Right forelimb (tissue), 1 donor: Measurements from ENCODE around the gene SDK1.

Source experiments
- DNase-seq: peaks from one replicate; pipeline ENCODE4 v3.0.0-alpha.2; 2018

The SDK1 gene

DNA sequence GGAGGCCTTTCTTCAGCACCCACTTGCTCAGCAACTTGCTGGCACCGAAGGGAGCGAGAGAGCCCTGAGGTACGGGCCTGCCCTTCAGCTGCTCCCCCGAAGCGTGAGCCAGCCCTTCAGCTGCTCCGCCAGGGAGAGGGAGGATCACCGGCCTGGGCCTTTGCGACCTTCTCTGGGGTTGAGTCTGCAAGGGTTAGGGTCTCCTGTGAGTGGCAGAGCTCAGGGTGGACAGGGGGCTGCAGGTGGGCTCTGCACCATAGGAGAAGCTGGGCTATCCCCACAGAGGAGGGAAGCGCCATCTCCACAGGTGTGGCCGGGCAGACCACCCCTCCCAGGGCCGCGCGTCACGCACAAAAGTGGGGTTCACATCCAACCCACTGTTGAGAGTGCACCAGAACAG, 890.5 kb downstream of the SDK1 start:
- DNase-seq: no peak

DNA sequence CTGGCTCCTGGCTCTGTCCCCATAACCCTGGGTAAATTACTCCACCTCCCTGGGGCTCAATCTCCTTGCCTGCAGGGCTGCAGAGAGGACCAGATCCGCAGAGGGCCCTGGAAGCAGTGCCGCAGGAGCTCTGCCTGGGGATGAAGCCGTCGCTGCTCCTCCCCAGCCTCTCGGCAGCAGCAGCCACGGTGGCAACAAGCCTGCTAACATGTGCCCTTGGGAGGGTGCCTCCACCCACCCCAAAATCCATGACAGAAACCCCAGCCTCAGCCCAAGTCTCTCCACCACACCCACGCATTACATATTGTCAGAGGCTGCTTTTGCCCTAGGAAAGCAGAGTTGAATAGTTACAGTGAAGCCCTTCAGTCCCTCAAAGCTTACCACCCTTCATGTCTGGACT, 894.6 kb downstream of the SDK1 start:
- no peak for DNase-seq

DNA sequence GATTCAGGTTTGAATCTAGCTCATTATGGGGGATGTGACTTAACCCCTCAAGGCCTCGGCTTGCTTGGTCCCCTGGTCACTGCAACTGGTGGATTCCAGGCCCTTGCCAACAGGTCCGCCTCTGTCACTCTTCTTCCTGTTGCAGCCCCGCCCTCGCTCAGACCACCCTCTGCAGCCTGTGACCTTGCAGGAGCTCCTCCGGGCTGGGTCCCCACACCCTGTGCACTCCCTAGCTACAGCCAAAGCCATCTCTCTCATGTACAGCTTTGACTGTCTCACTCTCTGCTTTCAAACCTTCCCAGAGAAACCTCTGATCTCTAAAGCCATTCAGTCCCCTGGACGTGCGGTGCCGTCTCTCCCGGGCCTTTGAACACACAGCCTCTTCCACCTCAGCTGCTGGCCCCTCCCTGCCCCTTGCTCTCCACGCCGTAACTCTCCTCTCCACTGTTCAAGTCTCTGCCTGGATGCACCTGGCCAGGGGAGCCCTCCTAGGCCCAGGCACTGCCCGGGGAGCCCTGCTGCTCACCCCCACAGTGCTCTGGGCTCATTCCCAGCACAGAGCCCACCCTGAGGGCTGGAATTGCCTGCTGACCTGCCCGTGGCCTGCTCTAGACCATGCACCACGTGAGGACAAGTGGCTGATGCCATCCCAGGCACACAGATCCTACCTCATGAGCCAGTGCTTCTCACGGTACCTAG, 895.2 kb downstream of the SDK1 start:
- no peak for DNase-seq

DNA sequence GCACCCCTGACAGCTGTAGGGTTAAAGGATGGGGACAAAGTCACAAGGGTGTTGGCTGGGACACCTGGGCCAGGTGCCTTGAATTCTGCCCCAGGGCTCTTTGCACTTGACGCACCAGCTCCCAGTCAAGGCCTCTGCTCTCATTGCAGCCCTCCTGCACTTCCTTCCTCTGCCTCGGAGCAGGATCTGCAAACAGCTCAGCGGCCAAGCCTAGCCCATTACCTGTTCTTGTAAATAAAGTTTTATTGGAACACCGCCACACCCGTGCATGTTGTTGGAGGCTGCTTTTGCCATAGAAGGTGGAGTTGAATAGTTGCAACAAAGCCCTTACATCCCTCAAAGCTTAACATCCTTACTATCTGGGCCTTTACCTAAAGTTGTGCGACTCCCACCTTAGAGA, 897.2 kb downstream of the SDK1 start:
- no peak for DNase-seq

DNA sequence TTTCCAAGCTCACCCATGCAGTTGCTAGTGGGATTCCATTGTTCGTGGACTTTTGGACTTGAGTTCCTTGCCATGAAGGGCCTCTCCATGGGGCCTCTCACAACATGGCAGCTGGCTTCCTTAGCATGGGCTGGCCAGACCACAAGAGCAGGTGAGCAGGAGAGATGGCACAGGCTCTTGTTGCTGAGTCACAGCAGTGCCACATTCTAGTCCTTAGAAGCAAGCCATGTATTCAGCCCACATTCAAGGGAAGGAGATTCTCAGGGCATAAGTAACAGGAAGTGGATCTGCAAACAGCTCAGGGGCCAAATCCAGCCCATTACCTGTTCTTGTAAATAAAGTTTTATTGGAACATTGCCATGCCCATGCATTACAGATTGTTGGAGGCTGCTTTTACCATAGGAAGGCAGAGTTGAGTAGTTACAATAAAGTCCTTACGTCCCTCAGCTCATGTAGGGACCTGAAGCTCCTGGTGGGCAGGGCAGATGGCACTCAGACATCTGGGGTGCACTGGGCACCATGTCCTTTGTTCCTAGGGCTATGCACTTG, 899.6 kb downstream of the SDK1 start:
- DNase-seq: no peak

DNA sequence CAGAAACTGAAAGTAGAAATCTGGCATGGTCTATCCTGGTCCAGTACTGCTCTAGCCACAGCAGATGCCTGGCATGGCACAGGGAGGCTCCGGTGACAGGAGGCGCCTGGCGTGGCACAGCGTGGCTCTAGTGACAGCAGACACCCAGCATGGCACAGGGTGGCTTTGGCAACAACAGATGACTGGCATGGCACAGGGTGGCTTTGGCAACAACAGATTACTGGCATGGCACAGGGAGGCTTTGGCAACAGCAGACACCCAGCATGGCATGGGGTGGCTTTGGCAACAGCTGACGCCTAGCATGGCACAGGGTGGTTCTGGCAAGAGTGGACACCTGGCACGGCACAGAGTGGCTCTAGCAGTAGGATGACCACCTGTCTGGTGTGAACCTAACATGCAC, 900.5 kb downstream of the SDK1 start:
- DNase-seq: no peak

DNA sequence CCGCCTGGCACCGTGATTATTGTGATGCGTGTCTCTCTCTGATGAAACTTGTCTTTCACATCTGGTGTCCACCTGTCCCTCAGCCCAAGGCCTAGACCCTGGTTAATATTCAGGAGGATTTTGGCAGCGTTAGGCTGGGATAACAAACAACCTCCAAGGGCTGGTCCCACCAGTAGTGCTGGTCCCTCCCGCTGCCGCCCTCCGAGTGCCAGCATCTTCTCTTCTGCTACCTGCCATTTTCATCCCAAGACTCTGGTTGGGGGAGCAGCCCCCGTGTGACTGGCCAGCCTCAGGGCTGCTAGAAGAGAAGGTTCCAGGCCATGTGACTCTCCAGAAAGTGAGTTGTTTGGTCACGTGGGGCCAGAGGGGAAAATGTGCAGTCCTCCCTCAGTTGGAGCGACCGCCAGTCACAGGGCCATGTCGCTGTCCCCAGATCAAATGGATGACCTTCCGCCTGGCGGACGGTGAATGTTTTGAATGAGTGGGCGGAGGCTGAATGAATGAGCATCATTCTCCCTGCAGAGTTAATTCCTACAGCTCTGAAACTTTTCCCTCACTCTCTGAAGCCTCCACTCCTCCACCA, 901.2 kb downstream of the SDK1 start:
- DNase-seq: no peak

DNA sequence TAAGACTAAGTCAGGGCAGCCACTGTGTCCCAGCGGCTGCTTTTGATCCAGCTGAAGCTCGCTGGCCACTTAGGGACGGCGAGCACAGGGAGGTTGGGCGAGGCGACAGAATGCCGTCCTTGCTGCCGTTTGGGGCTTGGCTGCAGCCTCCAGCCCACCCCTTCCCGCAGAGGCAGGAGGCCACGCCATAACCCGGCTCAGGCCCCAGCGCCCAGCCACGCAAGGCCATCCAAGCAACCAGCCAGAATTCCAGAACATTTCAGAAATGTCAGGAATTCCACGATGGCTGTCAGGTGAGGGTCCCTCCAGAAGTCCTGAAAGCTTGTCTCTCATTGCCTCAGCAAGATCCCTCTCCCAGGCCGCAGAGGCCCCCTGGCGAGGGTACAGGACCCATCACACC, 901.9 kb downstream of the SDK1 start:
- DNase-seq: no peak

DNA sequence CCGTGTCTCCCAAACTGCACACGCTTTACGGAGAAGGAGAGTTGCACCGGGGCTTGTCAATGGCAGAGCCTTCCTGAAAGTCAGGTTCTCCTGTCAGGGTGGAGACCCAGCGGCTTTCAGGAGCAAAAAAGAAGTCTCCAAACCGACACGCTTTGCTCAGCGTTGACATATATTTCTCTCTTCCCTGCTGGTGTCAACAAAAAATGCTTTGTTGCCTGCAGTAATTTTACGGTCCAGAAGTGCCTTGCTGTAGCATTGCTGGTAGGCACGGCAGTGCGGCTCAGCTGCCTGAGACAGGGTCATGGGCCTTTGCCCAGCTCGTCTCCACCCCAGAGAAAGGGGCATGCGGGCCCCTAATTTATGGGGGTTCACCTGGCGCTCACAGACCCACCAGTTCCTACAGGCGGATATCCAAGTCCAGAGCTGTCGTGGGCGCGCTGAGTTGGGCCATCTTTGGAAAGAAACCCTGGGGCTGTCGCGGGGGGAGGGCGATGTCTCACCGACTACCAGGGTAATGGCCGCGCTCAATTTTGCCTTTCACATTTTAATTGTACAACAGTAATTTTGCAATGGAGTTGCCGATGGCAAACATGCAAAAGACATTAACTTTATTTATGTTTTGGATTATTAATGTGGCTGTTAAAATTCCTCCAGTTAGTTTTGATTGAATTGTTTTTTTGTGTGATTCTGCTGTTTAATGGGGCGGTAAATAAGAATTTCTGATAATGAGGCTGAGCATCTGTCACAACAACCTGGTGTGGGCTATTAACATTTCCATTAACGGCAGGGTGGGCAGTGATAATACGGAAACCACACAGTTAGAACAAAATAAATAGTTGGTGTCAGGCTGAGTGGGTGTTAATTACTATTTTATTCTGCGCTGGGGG, 902.8 kb downstream of the SDK1 start:
- DNase-seq: no peak

DNA sequence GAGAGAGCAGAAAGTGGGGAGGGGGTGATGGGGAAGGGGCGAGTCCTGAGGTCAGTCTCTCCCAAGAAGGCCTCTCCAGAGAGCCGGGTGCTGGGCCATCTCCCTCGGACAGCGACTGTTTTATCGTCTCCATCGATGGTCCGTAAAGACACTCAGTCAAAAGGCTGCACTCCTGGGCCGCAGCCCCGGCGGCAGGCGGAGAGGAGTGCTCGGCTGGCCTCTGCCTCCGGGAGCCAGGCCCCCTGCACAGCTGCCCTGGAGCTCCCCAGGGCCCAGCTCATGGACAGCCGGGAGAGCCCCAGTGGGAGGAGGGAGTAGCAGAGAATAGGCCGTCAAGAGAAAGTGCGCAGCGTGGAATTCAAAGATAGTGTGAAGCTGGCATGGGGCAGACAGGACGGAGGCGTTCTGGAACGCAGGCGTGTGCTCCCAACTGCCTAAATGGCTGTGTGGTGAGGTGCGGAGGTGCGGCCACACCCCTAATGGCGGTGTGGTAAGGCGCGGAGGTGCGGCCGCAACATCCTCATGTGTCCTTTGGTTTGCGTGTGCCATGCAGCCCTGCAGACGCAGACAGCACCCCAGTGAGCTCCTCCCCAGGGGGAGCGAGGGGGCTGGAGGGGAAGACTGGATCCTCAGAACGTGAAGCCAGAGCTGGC, 903.6 kb downstream of the SDK1 start:
- no peak for DNase-seq

DNA sequence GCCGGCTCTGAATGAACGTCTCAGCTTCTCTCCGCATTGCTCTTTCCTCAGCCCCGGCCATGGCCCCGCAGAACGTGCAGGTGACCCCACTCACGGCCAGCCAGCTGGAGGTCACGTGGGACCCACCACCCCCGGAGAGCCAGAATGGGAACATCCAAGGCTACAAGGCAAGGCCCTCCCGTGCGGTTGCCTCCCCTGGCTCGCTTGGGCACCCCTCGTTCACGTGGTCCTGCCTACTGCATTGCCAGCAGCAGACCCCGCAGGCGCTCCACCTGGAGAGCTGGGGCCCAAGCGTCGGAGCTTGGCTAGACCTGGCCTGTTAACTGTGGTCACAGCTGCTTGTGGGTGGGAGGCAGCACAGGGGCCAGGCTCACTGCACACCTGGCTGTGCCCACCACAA, 904.8 kb downstream of the SDK1 start:
- no peak for DNase-seq

DNA sequence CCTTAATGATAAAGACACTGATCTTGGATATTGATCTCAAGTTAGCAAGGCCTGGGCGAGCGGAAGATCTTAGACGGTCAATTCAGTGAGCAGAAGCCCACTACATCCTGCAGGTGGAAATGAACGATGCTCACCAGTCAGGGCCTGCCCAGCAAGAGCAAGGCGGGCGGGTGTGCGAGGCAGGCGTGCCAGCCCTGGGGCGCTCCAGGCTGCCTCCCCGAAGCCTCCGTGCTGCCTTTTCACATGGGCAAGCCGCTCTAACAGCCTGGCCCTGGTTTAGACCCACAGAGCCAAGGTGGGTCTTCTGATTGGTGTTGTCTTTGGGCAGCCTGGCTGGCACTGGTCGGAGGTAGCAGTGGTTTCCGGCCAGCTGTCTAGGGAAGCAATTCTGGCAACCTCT, 906.0 kb downstream of the SDK1 start:
- no peak for DNase-seq

DNA sequence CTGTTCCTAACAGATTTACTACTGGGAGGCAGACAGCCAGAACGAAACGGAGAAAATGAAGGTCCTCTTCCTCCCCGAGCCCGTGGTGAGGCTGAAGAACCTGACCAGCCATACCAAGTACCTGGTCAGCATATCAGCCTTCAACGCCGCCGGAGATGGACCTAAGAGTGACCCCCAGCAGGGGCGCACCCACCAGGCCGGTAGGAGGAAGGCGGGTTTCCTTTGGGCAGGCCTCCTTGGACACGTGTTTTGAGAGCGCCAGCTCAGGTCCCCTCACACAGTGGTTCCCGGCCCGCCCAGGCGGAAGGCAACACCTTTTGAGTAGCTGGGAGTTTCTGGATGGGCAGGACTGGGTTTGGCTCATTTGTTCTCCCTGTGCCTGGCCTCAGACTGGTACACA, 907.0 kb downstream of the SDK1 start:
- no peak for DNase-seq

DNA sequence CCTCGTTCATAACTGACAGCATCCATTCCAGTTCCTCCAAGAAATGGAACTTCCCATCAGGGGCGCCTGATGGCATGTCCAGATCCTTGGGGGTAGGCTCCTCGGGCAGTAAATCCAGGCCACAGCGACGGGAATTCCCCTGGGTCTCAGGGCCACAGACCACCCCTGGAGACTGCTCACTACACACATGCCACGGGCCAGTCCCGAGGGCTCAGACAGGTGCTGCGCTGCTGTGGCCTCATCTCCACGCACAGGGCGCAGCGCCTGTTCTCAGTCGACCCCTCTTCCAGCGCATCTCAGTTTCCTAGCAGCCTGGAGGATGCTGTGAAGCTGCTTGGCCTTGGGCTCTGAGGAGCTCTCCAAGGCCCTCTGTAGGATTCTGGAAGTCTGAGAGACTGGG, 907.5 kb downstream of the SDK1 start:
- no peak for DNase-seq

DNA sequence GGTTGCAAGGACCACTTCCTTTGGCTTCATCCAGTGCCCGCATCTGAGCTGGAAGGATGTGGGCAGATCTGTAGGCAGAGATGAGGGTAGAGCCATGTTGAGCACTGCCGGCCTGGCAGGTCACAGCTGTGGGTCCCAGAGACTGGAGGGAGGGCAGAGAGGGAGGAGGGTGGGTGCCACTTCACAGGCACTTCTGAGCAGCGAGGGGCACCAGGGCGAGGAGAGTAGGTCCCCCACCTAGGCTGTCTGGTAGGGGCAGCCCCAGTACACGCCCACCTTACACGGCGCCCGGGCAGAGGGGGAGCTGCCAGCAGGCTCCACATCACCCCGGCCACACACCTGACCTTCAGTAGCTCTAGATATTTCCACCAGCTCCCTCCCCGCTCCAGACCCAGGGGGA, 908.1 kb downstream of the SDK1 start:
- no peak for DNase-seq

DNA sequence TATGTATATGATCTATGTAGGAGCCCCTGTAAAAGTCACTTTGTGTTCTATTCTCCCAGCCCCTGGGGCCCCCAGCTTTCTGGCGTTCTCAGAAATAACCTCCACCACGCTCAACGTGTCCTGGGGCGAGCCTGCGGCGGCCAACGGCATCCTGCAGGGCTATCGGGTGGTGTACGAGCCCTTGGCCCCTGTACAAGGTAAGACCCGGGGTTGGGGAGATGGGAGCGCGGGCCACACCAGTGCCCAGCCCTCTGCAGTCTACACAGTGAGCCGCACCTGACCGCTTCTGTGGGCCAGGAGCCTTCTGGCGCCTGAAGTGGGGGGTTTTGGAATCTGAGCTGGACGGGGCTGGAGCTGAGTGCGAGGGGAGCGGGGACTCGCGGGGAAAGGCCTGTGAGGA, 908.9 kb downstream of the SDK1 start:
- DNase-seq: no peak

DNA sequence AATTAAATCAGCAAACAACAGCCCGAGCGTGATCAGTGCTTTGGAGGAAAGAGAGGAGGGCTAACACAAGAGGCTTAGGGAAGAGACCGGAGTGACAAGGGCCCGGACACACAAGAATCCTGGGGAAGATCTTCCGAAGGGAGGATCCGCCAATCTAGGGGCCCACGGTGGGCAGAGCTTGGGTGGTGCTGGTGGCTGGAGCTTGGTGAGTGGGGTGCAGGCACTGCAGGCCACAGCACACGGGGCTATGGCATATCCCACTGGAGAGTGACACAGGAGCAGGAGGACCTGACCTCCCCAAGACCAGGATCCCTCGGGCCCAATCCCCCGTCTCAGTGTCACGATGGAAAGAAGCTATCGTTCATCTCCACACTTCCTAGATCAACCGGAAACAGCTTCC, 909.8 kb downstream of the SDK1 start:
- no peak for DNase-seq

DNA sequence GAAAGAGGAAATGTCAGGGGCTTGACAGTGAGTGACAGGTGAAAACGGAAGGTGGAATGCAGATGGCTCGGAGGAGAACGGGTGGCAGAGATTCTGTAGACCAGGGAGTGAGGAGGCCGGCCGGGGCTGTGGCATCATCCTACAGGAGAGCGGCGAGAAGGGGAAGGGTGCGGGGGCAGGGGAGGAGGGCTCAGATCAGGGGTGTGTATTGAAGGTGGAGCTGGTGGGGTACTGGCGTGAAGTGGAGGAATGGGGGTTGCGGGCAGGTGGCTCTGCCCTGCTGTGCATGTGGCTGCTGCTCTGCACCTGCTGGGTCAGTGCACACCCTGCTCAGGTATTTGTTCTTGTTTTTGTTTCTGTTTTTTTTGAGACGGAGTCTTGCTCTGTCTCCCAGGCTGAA, 910.2 kb downstream of the SDK1 start:
- no peak for DNase-seq

DNA sequence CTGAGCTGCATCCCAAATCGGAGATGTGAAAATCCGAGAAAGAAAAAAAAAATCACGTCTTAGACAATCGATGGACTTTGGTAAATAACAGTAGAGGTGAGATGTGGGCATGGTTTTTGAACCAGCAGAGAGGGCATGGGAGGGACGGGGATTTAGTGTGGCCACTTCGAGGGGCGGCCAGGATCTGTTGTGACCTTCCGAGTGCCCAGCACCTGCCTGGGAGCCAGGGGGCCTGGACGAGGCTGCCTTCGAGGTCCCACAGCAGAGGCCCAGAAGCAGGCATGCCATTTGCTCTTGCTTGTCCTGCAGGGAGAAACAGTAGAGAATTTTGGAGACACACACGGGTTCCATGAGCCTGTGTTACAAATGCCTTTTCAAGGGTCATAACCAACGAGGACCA, 911.3 kb downstream of the SDK1 start:
- no peak for DNase-seq

DNA sequence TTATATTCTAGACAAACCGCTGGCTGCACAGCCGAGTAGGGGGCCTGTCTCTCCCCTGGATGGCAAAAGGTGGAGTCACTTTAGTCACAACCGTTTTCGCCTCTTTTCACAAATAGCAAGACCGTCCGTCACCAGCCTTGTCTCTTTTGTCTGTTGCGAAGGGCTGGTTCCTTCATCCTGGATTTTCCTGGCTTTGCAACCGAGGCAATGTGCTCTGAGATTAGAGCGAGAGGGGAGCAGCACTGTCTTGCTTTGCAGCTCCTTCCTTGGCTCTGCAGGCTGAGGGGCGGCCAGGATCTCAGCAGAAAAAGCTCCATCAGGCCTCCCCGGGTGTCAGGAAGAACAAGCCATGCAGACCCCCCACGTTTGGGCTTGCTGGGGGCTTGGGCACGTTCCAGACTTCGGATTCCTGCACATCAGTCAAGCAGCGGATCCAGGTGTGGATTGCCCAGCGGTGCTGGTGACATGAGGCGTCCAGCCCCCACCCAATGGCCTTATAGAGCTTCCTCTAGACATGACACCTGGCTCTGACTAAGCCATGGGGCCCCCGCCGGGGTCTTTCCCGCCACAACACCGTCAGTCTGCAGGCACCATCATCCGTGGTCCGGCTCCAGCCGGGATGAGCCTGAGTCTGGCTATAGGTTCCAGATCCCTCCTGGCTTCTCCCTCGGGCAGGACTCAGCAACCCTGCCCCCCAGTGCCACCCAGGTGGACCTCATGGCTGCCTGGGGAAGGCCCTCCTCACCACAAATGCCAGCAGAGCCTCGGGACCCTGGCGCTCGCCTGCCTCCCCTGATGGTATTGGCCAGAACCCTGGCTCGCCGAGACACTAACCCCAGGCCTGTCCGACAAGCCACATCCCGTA, 913.5 kb downstream of the SDK1 start:
- no peak for DNase-seq

DNA sequence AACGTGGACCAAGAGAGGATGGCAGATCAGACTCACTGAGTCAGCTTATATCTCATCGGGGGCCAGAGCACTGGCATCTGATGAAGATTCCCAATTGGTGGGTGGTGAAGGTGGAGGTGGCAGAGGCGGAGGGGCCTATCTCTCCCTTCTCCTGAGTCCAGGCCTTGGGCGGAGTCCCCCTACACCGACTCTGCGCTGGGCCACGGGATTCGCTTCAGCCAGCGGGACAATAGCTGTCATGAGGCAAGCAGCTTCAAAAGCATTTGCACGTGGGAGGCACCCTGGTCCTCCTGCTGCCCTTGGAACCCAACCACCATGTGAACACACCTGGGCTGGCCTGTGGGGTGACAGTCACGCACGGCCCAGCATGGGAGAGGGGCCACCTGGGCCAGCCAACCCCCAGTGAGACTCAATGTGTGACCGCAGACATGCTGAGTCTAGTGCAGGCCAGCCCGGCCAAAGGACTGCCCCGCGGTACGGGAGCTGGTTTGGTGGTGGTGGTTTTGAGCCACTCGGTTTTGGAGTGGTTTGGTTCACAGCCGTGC, 914.2 kb downstream of the SDK1 start:
- no peak for DNase-seq

DNA sequence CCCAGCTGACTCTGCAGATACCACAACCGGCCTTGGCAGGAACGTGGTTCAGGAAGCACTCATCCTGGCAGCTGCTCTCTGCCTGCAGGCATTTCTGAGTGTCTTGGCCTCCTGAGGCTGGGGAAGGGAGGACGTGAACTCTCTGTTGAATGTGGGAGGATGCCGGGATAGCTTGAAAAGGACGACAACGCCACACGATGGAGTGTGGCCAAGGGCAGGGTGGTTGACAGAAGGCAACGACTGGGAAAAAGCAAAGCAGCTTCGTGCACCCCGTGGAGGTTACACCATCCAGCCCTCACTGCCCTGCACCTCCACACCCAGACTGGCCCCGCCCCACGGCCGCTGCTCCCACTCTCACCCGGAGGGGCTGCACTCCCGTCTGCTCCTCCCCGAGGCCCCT, 915.0 kb downstream of the SDK1 start:
- no peak for DNase-seq
